NCI-H146 (cell line): ENCODE measurements around the gene ZNF445.
"Not testable (repeated sequence)": the region's sequence is repeated elsewhere in the genome, so short reads cannot be mapped to it uniquely, and the experiment has no call there.

Source experiments
- DNase-seq: peaks from one replicate; lab custom pipeline; 2025; lab: John Stamatoyannopoulos, UW

ZNF445 gene

DNA sequence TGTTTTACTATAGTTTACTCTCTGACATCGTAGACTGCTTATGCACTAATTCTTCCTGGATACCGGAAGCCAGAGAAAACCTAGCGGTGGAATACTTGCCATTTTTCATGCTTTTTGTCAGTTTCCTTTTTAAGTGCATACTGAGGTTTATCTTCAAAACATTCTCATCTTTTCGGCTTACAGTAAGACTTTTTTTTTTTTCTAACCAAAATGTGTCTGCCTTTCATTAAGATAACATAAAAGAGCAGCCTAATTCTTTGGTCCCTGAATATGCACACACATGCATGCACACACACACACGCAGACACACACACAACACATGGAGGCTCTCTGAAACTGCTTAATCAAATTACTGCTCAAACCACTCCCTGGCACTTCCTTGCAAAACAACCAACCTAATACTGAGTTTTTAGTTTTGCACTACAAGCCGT is 1.3 kb downstream of the ZNF445 start:
- no peak for DNase-seq

DNA sequence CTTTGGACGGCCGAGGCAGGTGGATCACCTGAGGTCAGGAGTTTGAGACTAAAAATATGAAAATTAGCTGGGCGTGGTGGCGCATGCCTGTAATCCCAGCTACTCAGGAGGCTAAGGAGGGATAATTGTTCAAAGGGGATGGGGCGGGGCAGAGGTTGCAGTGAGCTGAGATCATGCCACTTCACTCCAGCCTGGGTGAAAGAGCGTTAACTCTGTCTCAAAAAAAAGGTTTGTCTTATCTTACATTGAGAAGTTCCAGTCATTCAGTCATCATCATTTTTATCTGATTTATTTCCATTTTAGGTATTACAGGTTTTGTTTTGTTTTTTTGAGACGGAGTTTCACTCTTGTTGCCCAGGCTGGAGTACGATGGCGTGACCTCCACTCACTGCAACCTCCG is 2.6 kb downstream of the ZNF445 start:
- not testable (repeated sequence) for DNase-seq

DNA sequence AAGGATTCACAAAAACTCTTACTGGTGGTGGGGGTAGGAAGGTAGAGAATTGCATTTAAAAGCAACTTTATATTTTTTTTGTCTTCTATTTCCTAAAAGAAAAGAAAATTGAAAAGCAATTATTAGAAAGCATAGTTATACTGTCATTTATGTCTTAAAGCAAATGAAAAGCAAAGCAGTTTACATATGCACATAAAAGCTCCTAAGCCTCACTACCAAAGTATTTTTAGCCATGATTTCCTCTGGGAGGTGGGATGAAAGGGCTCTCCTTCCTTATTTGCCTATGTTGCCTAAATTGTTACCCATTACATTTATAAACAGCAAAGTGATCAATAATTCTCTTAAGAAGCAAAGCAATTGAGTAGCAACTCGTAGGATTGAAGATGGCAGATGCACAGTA is 7.0 kb downstream of the ZNF445 start:
- no peak for DNase-seq

DNA sequence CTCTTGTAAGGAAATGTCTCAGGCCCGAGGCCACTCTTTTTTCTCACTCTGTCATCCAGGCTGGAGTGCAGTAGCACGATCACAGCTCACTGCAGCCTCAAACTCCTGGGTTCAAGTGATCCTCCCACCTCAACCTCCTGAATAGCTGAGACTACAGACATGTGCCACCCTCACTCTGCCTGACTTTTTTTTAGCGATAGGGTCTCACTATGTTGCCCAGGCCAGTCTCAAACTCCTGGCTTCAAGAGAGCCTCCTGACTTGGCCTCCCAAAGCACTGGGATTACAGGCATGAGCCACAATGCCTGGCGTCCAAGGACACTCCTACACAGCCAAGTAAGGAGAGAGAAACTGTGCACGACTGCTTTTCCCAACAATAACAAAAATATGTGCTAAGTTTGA is 7.6 kb downstream of the ZNF445 start:
- no peak for DNase-seq

DNA sequence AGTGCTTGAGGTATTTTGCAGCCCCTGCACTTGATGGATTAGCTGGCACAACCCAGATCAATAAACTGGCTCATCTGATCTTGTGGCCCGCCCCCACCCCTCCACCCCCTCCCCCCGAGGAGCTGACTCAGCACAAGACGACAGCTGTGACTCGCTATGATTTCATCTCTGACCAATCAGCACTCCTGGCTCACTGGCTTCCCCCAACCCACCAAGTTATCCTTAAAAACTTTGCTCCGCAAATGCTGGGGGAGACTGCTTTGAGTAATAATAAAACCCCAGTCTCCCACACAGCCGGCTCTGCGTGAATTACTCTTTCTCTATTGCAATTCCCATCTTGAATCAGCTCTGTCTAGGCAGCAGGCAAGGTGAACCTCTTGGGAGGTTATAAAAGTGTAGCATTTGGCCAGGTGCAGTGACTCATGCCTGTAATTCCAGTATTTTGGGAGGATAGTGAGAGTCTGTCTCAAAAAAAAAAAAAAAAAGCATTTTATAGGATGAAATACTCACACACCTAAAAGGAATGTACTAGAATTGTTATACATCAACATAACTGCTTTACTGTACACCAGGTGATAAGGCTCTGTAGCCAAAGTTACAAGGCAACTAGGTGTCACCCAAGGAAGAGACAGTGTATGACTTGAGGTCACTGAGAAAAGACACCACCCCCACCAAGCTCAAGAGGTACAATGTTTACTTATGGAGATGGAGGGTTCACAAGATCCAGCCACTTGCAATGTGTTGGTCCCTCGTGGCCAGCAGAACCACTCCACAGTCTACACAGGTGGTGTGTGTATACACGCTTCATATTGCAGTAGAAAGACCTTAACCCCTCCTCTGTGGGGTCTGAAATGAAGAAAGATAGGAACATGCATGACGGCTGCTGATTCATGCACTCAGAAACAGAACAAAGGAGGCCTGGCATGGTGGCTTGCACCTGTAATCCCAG is 8.6 kb downstream of the ZNF445 start:
- no peak for DNase-seq

DNA sequence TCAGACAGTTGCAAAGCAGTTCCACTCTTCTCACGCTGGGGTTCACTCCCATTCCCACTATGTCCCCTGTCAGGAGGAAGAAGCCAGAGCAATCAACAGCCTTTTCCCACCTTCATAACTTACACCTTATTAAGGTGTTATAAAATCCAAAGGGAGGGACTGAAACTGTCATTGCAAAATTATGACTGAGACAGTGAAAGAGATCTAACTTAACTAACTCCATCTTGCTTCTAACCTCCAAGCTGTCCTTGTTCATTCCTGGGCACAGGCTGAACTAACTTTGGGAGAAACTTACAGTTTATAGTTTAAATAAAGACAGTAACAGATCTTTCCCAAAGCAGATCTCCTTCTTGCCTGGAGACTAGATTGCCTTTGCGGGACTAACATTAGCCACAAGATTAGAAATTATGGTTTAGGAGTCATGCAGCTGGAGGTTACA is 9.4 kb downstream of the ZNF445 start:
- DNase-seq, result not testable (repeated sequence)

DNA sequence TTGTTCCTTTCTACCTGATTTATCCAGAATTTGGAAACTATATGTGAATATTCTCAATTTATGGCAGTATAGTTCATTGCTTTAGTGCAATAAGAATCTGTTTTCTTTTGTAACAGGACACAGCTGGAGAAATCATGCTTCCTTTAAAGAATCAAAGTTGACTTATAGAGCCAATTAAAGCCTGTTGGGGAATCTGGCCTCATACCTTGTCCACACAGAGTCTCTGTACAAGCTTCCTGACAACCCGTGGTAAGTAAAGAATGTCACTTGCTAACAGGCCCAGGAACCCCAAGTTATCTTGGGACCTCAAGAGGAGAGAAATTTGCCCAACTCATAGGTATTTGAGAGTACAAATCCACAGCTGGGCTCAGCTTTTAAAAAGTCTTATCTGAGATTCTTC is 10.2 kb downstream of the ZNF445 start:
- no peak for DNase-seq

DNA sequence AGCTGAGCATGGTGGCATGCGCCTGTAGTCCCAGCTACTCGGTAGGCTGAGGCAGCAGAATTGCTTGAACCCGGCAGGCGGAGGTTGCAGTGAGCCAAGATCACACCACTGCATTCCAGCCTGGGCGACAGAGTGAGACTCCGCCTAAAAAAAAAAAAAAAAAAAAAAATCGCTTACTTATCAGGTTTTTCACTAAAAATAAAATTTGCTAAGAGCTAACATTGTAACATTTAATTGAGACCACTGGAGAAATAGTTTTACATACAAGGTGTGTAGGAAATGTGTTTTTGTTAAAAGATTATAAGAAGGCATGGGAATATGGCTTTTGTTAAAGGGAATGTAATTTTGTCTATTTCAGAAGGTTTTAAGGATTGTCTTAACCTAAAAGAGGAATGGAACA is 12.6 kb downstream of the ZNF445 start:
- not testable (repeated sequence) for DNase-seq

DNA sequence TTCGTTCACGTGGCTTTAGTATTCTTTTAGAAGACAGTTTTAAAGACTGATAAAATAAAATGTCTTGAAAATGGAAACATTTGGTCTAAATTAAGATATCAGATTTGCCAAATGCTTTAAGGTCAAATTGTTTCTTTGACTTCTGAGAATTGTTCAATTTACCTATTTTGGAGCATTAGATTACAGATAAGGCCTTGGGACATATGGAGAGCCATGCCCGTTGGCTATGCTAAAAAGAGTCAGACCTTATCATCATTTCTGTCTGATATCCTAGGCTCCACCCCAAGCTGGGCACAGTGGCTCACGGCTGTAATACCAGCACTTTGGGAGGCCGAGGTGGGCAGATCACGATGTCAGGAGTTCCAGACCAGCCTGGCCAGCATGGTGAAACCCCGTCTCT is 13.0 kb downstream of the ZNF445 start:
- DNase-seq, result no peak

DNA sequence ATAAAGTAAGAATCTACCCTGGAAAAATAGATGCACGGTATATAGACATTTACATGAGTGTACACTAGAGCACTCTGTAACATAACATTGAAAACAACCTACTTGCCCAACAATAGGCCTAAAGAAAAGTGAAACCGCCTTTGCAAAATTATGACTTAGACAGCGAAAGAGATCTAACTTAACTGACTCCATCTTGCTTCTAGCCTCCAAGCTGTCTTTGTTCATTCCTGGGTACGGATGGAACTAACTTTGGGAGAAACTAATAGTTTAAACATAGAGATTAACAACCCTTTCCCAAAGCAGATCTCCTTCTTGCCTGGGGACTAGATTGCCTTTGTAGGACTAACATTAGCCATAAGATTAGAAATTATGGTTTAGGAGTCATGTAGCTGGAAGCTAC is 17.4 kb downstream of the ZNF445 start:
- not testable (repeated sequence) for DNase-seq

DNA sequence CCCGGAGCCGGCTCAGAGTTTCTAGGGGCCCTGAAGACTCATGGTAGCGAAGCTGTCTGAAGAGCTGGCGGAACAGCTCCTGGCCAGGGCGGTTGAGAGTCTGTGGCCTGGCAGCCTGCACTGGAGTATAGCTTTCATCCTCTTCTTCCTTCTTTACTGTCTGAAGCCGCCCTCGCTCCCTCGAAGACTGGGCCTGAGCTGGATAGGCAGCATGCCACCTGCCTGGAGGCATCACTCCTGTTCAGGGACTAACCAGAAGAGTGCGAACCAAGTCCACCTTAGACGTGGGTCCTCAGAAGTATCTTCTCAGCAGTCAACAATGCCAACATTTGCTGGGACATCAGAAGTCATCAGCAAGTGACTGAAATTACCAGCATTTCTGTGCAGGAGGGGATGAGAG is 22.2 kb downstream of the ZNF445 start:
- no peak for DNase-seq

DNA sequence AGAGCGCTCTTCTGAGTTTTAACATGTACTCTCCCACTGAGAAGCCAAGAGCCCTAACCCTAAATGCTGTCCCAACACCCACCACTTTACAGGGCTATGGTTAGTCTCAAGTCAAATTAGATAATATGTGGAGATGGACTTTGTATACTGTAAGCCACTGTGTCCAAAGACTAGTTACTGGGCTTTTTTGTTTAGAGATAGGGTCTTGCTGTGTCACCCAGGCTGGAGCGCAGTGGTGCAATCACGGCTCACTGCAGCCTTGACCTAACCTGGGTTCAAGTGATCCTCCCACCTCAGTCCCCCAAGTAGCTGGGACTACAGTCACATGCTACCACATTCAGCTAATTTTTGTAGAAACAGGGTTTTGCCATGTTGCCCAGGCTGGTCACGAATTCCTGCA is 23.2 kb downstream of the ZNF445 start:
- DNase-seq, result no peak

DNA sequence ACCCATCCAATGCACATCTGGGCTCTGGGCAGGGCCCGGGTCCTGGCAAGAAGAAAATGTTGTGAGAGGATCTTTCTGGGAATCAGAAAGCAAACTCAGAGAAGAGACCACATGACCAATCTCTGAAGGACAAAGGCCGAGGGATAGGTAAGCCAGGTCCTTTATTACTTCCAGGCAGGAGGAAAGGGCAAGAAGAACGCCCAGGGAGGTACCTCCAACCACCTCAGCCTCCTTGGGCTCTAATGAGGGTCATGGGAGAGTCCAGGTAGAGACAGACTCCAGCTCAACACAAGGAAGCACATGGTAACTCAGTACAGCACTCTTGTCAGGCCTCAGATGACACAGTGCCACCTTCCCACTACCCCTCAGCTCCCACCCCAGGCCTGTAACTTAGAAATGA is 26.0 kb downstream of the ZNF445 start:
- DNase-seq, result no peak

DNA sequence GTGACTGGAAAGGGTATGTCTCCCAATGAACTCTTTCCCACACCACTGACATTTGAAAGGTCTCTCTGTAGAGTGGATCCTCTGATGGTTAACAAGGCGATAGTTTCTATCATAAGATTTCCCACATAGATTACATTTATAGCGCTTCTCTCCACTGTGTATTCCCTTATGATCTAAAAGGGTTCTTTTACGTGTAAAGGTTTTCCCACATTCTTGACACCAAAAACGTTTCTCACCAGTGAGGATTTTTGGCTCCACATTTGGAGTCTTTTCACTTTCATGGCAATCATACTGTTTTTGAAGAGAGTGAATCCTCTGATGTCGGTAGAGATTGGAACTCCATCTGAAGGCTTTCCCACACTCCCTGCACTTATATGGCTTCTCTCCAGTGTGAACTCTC is 30.5 kb downstream of the ZNF445 start:
- DNase-seq, result no peak

DNA sequence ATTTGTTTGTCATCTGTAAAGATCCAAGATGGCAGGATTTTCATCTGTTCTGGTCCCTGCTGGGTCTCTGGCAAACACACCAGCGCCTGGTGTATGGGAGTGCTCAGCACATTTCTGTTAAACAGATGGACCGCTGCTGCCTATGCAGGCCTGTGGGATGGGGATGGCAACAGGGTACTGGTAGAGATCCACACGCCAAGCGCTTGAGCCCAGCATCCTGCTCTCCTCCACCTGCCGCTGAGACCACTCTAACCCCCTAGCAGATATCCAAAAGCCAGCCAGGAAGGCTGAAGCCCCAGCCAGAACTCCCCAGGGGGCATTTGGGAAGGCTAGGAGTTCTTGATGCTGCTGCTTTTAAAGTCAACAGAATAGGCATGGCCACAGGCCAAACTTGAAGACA is 31.7 kb downstream of the ZNF445 start:
- DNase-seq, result no peak

DNA sequence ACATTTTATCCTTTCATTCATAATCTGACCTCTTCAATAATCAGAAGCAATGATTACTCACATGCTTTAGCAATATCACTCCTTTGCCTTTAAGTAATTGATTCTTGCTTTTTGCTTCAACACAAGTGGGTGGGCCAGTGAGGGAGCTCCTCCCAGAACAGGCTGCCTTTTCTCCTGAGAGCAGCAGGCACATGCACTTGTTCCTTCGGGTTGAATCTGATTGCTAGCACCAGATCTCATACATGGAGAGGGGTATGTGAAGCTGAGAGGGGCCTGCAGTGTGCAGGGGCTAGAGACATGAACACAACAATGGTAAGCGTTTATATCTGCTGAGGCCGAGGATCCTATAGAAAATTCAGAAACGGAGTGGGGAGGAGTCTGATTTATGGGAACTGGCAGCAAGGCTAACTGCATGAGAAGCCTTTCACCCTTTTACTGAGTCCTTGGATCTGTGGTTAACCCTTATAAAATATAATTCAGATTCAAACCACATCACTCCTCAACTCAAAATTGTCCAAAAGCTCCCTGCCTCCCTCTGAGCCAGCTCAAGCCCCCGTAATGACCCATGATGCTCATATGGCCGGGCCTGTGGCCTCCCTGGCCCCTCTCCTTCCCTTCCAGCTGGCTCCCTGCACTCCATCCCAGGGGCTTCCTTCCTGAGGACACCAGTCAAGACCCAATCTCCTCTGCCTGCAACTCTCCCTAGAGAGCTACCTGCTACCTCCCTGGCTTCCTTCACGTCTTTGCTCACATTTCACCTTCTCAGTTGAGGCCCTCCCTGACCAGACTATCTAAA is 32.4 kb downstream of the ZNF445 start:
- DNase-seq, result no peak

DNA sequence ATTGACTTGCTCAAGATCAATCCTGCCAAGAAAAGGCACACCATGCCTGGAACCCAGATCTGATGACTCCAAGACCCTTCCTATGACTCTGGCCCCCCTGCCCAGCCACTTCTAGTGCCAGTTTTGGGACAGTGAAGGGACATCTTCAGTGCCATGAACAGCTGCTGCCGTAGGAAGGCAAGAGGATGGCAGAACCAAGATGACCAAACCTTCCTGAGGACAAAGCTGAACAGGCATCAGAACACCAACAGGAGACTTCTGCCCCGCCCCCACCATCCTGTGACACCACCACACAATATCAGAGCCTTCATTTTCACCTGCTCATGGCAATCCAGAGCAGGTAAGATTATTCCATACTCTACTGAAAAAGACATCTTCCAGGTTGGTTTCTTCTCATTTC is 33.0 kb downstream of the ZNF445 start:
- DNase-seq, result no peak

DNA sequence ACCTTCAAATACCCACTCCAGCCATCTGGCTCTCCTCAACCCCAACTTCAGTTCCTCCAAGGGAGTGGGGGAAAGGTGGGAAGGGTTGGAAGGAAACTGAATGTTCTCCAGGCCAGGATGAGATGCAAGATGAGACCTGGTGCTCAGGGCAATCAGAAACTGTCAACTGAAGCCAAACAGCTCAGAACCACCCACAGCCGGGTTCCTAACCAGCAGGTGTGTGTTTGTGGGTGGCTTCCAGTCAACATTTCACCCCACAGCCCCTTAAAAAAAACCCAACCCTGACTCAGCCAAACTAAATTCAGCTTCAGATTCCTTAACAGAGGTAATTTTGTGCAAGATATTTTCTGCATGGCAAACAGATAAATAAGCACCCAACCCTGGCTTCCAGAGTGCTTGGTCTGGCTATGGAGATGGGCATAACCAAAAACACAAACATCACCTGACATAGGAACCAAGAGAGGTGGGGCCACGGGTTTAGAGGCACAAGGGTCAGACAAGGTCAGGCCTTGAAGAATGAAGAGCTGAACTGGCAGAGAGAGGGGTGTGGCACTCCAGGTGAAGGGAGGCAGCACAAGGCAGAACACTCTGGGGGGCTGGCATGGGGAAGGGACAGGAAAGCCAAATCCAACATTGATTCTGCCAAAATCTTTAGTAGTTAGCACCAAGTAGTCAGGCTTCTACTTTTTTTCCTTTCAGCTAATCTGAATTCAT is 34.7 kb downstream of the ZNF445 start:
- no peak for DNase-seq

DNA sequence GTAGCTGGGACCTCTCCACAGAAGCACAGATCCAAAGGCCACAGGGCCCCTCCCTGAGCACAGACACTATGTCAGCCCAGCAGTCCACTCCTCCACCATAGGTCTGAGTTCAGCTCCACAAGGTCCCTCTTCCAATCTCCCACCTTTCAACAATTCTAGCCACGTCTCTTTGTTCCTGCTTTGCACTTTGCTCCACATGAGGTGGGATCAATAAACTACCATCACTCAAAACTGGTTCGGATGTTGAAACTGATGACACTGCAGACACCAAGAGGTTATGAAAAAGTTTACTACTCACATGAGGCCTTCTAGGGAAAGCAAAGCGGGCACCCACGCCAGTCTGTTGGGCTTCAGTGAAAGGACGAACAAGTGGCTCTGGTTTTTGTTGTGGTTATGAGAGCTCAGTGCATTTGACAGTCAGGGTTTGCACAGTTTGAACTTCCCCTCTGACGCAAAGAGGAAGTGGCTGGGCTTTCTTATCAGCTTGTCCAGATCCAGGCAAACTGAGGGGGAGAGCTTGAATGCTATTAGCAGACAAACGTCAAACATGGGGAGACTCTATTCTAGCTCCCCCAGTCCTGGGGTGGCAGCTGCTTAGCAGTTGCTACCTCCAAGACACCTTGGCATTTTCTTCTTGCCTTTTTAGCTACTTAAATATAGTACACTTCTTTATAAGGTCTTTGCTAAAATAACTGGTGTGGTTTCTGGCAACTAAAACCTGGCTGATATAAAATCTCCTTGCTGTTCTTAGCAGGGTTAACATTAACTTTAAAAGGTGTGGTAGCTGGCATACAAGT is 37.8 kb downstream of the ZNF445 start:
- DNase-seq, result no peak

DNA sequence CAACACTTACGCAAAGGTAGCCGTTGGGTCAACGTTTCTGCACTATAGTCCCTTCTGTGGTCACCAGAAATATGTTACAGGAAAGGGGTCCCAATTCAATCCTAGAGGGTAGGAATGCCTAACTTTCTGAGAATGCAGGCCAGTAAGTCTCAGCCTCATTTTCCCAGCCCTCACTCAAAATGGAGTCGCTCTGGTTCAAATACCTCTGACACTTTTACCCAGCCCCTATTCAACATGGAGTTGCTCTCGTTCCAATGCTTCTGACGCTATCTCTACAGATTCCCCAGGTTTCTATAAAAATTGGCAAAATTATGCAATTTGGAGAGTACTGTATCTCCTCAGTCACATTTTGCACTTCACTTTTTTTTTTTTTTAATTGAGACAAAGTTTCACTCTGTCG is 39.7 kb downstream of the ZNF445 start:
- no peak for DNase-seq

DNA sequence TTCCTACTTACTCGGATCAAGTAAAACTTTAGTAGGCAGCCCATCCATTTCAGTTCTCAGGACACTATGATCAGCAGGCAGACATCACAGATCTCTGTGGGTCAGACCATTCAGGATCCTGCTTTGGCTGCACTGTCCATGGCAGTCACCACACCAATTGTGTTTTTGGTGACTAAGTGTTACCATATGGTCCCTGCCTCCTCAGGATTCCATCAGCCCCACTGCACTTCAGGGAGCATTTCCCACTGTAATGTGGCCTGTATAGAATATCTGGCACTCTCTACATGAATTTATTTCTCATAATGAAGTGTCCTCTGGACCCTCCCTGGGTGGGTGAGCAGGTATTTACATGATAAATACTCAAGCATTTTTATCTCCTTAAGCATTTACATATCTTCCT is 41.3 kb downstream of the ZNF445 start:
- DNase-seq, result no peak
